HL-60 (cell line): Measurements from ENCODE around the gene DPP10.

Source experiments
- POLR2AphosphoS5 ChIP-seq: IDR thresholded peaks from 2 replicates; pipeline ENCODE4 v1.6.1; 2012; ENCODE audit warnings: low read depth
- TF ChIP-seq, protein P1 (sequence below): IDR thresholded peaks from one replicate; pipeline ENCODE4 v1.5.1; 2011; ENCODE audit warnings: low read length, control low read depth, inconsistent platforms; ENCODE audit not compliant: insufficient read depth

DNA sequence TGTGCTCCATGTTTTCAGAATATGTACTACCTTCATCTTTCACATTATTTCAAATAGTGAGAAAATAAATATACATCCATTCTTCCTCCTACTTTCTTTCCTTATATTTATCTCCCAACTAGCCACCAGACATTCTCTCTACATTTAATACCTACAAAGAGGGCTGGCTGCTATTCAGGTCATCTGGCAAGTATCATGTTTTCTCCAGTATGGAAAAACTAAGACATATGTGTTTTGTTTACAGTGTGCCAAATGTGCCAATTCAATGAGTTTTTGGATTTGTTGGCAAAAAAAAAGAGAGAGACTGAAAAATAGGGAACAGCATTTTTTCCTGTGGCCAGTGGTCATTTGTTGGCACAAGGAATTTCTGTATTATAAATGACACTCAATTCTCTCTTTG lies 1207.3 kb downstream of the DPP10 start:
- TF ChIP-seq, protein P1, sequence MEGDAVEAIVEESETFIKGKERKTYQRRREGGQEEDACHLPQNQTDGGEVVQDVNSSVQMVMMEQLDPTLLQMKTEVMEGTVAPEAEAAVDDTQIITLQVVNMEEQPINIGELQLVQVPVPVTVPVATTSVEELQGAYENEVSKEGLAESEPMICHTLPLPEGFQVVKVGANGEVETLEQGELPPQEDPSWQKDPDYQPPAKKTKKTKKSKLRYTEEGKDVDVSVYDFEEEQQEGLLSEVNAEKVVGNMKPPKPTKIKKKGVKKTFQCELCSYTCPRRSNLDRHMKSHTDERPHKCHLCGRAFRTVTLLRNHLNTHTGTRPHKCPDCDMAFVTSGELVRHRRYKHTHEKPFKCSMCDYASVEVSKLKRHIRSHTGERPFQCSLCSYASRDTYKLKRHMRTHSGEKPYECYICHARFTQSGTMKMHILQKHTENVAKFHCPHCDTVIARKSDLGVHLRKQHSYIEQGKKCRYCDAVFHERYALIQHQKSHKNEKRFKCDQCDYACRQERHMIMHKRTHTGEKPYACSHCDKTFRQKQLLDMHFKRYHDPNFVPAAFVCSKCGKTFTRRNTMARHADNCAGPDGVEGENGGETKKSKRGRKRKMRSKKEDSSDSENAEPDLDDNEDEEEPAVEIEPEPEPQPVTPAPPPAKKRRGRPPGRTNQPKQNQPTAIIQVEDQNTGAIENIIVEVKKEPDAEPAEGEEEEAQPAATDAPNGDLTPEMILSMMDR = no peak
- TF ChIP-seq POLR2AphosphoS5 = no peak
